OCI-LY7 (cell line): ENCODE results near the gene NARS2. TPM values are rescaled to one million over a fixed set of nuclear protein-coding genes. Genes with fewer than 3 reads are reported as not detected.

Experiments
- BruUV-seq: library from RNA; stranded (reverse); fragments of 400-500 nt; replicated peaks from 2 replicates; lab custom pipeline; 2021; lab: Mats Ljungman, UMichigan
- CTCF ChIA-PET: fragments of 300-600 bp; sonication (Branson Sonifier 250); formaldehyde crosslinking; loops from one replicate; lab custom pipeline; 2022; ENCODE audit warnings: antibody characterized with exemption; ENCODE audit not compliant: unreplicated experiment; lab: Charles Lee
- POLR2A ChIA-PET: fragments of 300-600 bp; sonication (Branson Sonifier 250); formaldehyde crosslinking; loops from one replicate; lab custom pipeline; 2022; ENCODE audit warnings: antibody characterized with exemption; lab: Charles Lee
- DNase-seq: peaks from one replicate; pipeline ENCODE4 v3.0.0-alpha.2; 2015; ENCODE audit warnings: low spot score
- H2AFZ ChIP-seq: fragments of 200-600 bp; sonication (generic), shearing (Covaris generic); 2 replicates; pipeline ENCODE4 v1.6.1; 2014; ENCODE audit warnings: mild to moderate bottlenecking, antibody characterized with exemption, low read length, moderate library complexity
- H3K27ac ChIP-seq: fragments of 200-600 bp; sonication (generic); 2 replicates; pipeline ENCODE4 v1.5.1; 2014; ENCODE audit warnings: mixed run types, low read depth, mild to moderate bottlenecking, moderate library complexity, low read length, inconsistent platforms; ENCODE audit not compliant: poor library complexity, severe bottlenecking
- H3K36me3 ChIP-seq: fragments of 200-600 bp; sonication (generic); 2 replicates; pipeline ENCODE4 v1.6.1; 2014; ENCODE audit warnings: mild to moderate bottlenecking, antibody characterized with exemption, low read length, moderate library complexity, mixed read lengths; ENCODE audit not compliant: insufficient read depth
- H3K4me1 ChIP-seq: fragments of 200-600 bp; sonication (generic); 2 replicates; pipeline ENCODE4 v1.5.1; 2014; ENCODE audit warnings: mild to moderate bottlenecking, low read length; ENCODE audit not compliant: insufficient read depth, poor library complexity, severe bottlenecking
- H3K4me2 ChIP-seq: fragments of 200-600 bp; sonication (generic); 2 replicates; pipeline ENCODE4 v1.6.1; 2014; ENCODE audit warnings: mild to moderate bottlenecking, low read length
- H3K4me3 ChIP-seq: fragments of 200-600 bp; sonication (generic); 2 replicates; pipeline ENCODE4 v1.5.1; 2014; ENCODE audit warnings: mild to moderate bottlenecking, low read depth, low read length; ENCODE audit not compliant: poor library complexity, severe bottlenecking
- H3K79me2 ChIP-seq: fragments of 200-600 bp; sonication (generic); 2 replicates; pipeline ENCODE4 v1.6.1; 2016; ENCODE audit warnings: low read depth, mild to moderate bottlenecking, low read length, moderate library complexity, mixed read lengths; ENCODE audit not compliant: insufficient read depth
- H3K9me2 ChIP-seq: fragments of 200-600 bp; sonication (generic); 2 replicates; pipeline ENCODE4 v1.6.1; 2016; ENCODE audit warnings: mild to moderate bottlenecking, low read length, mixed read lengths; ENCODE audit not compliant: insufficient read depth
- H3K9me3 ChIP-seq: fragments of 200-600 bp; sonication (generic); 2 replicates; pipeline ENCODE4 v1.6.1; 2014; ENCODE audit warnings: mild to moderate bottlenecking, mixed run types, low read length, mixed read lengths
- H4K20me1 ChIP-seq: fragments of 200-600 bp; sonication (generic); 2 replicates; pipeline ENCODE4 v1.6.1; 2014; ENCODE audit warnings: mild to moderate bottlenecking, antibody characterized with exemption, low read length, moderate library complexity, mixed read lengths; ENCODE audit not compliant: insufficient read depth
- EZH2phosphoT487 ChIP-seq: fragments of 200-600 bp; sonication (generic); IDR thresholded peaks from 2 replicates; pipeline ENCODE4 v1.6.1; 2018; ENCODE audit warnings: low read depth, borderline replicate concordance, mild to moderate bottlenecking, mixed run types, antibody characterized with exemption, low read length, moderate library complexity, mixed read lengths
- intact Hi-C: fragments of 100-400 bp; cut with micrococcal nuclease; formaldehyde crosslinking; loops from one replicate; pipeline ENCODE4 v1.10.0; 2022; ENCODE audit not compliant: unreplicated experiment
- small RNA-seq: library from RNA; depleted of rRNA; stranded (forward); fragments of <200 nt; gene quantifications from one replicate; pipeline ENCODE3, GENCODE V24; 2014
- total RNA-seq, 2 experiments: library from RNA; depleted of rRNA in 1 of 2; stranded (reverse); fragments of >200 nt in 1 of 2; shearing (Covaris generic) in 1 of 2; gene quantifications; 2 replicates each; pipeline ENCODE4 v1.2.3, GENCODE V29; 2014 to 2022
- TF ChIP-seq, protein P1 (sequence below): fragments of 200-600 bp; sonication (generic); conservative IDR thresholded peaks from 2 replicates; pipeline ENCODE4 v1.5.1; 2014; ENCODE audit warnings: mild to moderate bottlenecking, antibody characterized with exemption, low read length, moderate library complexity, mixed read lengths

NARS2 gene
- total RNA-seq, 2 experiments from 2014 or later = 28.1 to 29.2 TPM

GRCh38 chr11:78390809-78391208 lies 183.9 kb downstream of the NARS2 start:
- ChIA-PET POLR2A (no interaction called here), CTCF (no interaction called here)
- Histone ChIP-seq H3K27ac (no peak overlapping the region), H3K9me2 (no peaks in the 10 kb centered on the region), H3K79me2 (no peaks in the 10 kb centered on the region), H4K20me1 (no peaks in the 10 kb centered on the region), H3K4me1 (no peaks in the 10 kb centered on the region), H3K9me3 (no peaks in the 10 kb centered on the region), H3K4me2 (no peak overlapping the region), H3K4me3 (no peak overlapping the region), H2AFZ (no peak overlapping the region), H3K36me3 (no peaks in the 10 kb centered on the region)
- TF ChIP-seq, protein P1, sequence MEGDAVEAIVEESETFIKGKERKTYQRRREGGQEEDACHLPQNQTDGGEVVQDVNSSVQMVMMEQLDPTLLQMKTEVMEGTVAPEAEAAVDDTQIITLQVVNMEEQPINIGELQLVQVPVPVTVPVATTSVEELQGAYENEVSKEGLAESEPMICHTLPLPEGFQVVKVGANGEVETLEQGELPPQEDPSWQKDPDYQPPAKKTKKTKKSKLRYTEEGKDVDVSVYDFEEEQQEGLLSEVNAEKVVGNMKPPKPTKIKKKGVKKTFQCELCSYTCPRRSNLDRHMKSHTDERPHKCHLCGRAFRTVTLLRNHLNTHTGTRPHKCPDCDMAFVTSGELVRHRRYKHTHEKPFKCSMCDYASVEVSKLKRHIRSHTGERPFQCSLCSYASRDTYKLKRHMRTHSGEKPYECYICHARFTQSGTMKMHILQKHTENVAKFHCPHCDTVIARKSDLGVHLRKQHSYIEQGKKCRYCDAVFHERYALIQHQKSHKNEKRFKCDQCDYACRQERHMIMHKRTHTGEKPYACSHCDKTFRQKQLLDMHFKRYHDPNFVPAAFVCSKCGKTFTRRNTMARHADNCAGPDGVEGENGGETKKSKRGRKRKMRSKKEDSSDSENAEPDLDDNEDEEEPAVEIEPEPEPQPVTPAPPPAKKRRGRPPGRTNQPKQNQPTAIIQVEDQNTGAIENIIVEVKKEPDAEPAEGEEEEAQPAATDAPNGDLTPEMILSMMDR = no peak
- TF ChIP-seq EZH2phosphoT487 = no peak
- intact Hi-C loops = no loop called here
- no peak for DNase-seq
- no TSS peak for BruUV-seq

- H3K9me3 ChIP-seq = no peaks in the 10 kb centered on the region
- no peak overlapping the region for H3K4me2 ChIP-seq
- ChIA-PET POLR2A (interaction anchor here (0.6 to 0.7 kb wide), 3 partner anchors 85 to 144 kb away, joined by 3 to 6 read pairs (median 6); no protein-coding TSS in a partner anchor), CTCF (no interaction called here)
- no peaks in the 10 kb centered on the region for H4K20me1 ChIP-seq
- intact Hi-C loops = no loop called here
- no peak for DNase-seq
- H3K4me3 ChIP-seq = no peak overlapping the region
- no TSS peak for BruUV-seq
- no peak overlapping the region for H3K27ac ChIP-seq
- H3K36me3 ChIP-seq = no peaks in the 10 kb centered on the region
- H3K79me2 ChIP-seq = no peaks in the 10 kb centered on the region
- TF ChIP-seq, protein P1 = no peak
- TF ChIP-seq EZH2phosphoT487 = no peak
- no peaks in the 10 kb centered on the region for H3K4me1 ChIP-seq
- no peak overlapping the region for H2AFZ ChIP-seq
- H3K9me2 ChIP-seq = no peaks in the 10 kb centered on the region
Measured at GRCh38 chr11:78386215-78386941, 188.3 kb downstream of the NARS2 start.

Small RNA genes within 50 kb of the gene (small RNA-seq; reads per million reads assigned to genes)
- gene RNU6-311P = not detected

Other genes with a start within 250 kb of the NARS2 start
- 0.90 and 1.2 TPM in 2 replicates for gene GAB2, start 157.0 kb downstream of the NARS2 start, total RNA-seq (2014; rRNA removed; shearing (Covaris generic))
- 1.3 and 1.4 TPM in 2 replicates for gene GAB2, start 157.0 kb downstream of the NARS2 start, total RNA-seq (2022)